HG03025 (cell line): Measurements from ENCODE around the gene PHLDB3.
"Not testable (repeated sequence)": the region's sequence is repeated elsewhere in the genome, so short reads cannot be mapped to it uniquely, and the experiment has no call there.

Source experiments
- ATAC-seq: cut with Tn5 transposase; IDR thresholded peaks from one replicate; pipeline ENCODE4 v1.9.1; 2021; ENCODE audit warnings: mild to moderate bottlenecking, moderate library complexity; ENCODE audit not compliant: unreplicated experiment, low FRiP score

Gene PHLDB3

DNA sequence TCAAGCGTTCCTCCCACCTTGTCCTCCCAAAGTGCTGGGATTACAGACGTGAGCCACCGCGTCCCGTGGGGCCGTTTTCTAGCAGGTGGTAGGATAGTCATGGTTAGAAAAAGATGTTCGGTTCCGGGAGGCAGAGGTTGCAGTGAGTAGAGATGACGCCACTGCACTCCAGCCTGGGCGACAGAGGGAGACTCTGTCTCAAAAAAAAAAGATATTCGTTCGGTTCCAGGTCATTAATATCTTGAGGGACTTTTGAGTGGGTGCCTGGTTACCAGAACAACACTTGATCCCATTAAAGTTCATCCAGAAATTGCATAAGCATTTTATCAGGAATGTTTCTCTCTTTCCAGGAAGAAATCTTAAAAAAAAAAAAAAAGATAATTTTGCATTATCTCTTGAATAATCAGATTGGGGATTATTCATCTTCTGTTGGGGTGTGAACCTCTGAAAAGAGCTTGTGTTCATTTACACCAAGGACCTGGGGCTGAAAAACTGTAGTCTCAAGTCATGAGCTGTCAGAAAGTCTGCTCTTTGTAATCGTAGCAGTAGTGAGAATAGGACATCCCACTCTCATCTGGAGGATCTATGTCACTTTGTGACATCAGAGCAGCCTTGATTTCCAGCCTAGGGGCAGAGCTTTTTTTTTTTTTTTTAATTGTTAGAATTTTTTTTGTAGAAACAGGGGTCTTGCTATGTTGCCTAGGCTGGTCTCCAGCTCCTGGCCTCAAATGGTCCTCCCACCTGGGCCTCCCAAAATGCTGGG is 23.5 kb upstream of the PHLDB3 start:
- no peak for ATAC-seq

DNA sequence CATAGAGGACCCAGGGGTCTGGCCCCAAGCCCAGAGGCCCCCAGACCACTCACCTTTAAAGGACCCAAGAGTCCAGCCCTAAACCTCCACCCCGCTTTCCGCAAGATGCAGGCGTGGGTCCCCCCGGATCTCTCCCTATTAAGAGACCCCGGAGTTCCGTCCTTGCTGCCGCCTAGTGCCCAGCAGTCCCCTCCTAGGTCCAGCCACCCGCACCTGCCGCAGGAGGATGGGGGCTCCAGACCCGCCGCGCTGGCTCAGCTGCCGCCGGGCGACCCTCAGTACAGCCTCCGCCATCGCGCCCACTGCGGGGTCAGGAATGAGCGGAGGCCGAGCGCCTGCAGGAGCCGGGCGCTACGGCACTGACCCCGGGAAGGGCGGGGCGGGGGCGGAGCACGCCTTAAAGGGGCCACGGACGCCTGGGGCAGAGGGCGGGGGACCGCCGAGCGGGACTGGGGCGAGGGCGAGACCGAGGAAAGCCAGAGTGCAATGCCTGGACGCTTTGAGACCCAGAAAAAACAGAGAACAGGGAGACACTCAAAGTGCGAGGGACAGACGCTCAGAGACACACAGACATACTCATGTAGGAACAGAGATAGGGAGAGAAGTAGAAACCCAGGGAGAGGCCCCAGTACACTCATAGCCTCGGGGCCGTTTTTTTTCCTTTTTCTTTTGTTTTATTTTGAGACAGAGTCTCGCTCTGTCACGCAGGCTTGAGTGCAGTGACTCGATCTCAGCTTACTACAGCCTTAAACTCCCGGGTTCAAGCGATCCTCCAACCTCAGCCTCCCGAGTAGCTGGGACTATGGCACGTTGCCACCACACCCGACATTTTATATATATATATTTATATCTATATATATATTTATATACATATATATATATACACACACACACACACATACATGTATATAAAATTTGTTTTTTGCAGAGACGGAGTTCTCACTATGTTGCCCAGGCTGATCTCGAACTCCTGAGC is 22.6 kb upstream of the PHLDB3 start, which contains the start of gene ETHE1:
TSS of gene ETHE1 (minus strand) at position 318 of the 976 bp plus-strand sequence. CDS start at position 294, 24 bp downstream.
- no peak for ATAC-seq

DNA sequence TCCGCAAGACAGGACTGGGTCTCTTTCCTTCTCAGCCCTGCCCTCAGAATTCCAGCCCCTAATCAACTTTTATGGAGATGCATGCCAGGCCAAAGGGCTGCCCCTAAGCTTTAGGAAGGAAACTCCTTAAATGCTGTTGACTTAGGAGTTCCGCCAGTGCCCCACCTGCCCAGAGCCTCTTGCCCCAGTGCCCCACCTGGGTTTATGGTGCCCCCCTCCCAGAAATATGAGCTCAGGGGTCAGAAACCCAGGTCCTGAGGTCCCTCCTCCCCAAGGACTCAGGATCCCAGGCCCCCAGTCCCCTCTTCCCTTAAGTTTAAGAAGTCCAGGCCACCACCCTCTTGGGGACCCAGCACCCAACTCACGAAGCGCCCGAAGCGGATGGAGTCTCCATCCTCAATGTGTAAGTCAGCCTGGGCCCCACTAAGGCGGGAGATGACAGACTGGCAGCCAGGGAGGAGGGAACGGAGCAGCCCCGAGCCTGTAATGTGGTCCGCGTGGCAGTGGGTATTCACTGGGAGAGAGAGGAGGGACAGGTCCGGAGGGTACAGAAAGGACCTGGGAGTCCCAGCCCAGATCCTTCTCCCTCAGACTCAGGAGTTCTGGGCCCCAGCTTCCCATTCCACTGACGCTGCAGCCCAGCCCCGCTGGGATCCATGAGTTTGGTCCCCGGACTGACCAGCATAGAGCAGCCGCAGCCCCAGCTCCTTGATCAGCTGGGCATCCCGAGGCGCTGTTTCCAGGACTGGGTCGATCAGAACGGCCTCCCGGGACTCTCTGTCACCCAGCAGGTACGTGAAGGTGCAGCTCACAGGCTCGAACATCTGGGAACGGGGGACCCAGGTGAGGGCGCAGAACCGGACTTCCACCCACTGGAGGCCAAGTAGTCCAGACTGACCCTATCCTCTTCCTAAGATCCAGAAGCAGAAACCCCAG is 21.6 kb upstream of the PHLDB3 start:
- ATAC-seq = no peak

DNA sequence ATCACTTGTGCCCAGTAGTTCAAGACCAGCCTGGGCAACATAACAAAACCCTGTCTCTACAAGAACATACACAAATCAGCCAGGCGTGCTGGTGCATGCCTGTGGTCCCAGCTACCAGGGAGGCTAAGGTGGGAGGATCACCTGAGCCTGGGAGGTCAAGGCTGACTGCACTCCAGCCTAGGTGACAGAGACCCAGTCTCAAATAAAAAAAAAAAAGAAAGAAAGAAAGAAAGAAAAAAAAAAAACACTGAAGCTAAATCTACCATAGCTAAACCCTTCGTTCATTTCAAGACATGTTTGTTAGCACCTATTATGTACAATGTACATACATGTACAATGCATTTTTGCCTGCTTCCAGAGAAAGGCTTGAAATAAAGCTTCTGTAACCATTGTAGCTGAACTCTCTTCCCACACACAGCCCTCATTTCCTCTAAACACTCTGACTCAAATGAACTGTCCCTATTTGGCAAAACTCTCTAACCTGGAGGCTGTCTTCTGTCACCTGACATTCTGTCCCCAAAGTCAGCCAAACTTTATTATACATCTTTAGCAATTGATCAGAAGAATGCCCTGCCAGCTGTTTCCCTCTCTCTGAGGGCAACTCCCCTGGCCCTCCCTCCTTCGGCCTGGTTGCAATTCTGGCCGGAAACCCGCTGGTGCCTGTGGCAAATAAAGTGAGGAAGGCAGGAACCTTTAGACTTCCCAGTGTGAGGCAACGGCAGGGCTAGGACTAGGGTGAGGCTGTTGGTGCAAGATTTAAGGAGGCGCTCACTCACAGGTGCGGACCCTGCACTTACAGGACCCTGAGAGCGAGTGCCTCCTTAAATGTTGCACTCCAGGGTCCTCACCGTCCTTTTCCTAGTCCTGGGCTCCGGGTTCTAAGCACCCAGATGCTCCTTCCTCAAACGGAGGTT is 20.6 kb upstream of the PHLDB3 start:
- ATAC-seq = no peak

DNA sequence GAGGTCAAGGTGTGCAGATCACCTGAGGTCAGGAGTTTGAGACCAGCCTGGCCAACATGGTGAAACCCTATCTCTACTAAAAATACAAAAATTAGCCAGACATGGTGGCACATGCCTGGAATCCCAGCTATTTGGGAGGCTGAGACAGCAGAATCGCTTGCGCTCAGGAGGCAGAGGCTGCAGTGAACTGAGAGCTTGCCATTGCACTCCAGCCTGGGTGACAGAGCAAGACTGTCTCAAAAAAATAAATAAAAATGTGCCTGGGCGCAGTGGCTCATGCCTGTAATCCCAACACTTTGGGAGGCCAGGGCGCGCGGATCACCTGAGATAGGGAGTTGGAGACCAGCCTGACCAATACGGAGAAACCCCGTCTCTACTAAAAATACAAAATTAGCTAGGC is 19.1 kb upstream of the PHLDB3 start:
- not testable (repeated sequence) for ATAC-seq

DNA sequence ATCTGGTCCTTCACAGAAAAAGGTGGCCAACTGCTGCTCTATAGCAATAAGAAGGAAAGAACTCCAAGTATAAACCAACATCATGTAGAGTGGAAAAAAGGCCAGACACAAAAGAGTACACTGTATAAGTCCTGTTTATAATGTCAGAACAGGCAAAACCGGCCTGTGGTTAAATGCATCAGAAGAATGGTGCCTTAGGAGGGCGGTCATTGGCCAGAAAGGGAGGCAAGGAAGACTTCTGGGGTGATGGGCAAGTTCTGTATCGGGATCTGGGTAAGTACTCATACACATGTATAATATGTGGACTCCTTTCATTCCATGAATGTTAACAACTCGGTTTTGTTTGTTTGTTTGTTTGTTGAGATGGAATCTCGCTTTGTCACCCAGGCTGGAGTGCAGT is 18.4 kb upstream of the PHLDB3 start:
- no peak for ATAC-seq

DNA sequence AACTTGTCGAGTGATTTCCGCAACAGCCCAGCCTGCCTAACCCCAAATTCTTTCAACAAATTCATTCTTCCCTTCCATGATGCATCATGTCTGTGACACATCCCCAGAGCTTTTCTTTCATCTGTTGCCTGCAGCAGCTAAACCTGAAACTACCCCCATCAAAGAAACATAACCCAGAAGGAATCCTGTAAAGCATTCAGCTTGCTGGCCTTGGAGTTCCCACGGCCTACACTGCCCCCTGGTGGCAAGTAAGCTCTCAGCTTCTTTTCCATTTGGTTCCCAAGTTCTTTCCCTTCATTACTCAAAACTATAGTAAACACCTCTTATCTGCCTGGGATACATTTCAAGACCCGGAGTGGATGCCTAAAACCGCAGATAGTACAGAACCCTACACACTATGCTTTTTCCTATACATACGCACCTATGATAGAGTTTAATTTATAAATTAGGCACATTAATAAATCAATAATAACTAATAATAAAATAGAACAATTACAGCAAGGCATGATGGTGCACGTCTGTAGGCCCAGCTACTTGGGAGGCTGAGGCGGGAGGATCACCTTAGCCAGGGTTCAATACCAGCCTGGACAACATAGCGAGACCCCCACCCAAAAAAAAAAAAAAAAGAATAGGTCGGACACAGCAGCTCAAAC is 15.0 kb upstream of the PHLDB3 start:
- no peak for ATAC-seq

DNA sequence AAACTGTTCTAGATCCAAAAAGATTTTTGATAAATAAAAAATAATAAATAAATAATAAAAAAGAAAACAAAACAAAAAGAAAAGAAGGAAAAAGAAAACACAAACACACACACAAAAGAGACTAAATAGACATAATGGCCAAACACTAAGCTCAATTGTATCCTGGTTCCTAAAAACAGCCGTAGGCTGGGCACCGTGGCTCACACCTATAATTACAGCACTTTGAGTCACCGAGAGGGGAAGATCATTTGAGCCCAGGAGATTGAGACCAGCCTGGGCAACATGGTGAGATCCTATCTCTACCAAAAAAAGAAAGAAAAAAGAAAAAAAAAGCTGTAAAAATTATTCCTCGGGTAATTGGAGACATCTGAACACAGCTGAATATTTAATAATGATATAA is 13.5 kb upstream of the PHLDB3 start:
- no peak for ATAC-seq

DNA sequence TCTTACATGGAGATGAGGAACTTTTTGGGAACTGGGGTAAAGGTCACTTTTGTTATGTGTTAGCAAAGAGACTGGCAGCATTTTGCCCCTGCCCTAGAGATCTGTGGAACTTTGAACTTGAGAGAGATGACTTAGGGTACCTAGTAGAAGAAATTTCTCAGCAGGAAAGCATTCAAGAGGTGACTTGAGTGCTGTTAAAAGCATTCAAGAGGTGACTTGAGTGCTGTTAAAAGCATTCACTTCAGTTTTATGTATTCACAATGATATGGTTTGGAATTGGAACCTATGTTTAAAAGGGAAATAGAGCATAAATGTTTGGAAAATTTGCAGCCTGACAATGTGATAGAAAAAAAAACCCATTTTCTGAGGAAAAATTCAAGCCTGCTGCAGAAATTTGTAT is 7.9 kb upstream of the PHLDB3 start:
- not testable (repeated sequence) for ATAC-seq

DNA sequence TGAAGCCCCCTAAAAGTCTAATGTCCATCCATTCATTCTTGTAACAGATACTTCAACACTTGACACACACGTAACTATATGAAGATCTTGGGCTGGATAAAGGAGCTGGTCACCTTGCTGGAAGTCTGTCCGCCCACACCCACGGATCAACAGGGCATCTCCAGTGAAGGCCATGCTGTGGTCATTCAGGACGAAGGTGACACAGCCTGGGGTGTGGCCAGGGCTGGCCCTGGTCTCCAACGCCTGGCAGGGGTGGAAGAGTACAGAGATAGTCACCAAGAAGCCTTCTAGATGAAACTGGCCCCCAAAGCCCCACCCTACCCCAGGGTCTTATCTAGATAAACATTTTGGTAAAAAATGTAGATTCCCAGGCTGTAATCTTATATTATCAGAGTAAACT is 6.8 kb upstream of the PHLDB3 start:
- no peak for ATAC-seq

DNA sequence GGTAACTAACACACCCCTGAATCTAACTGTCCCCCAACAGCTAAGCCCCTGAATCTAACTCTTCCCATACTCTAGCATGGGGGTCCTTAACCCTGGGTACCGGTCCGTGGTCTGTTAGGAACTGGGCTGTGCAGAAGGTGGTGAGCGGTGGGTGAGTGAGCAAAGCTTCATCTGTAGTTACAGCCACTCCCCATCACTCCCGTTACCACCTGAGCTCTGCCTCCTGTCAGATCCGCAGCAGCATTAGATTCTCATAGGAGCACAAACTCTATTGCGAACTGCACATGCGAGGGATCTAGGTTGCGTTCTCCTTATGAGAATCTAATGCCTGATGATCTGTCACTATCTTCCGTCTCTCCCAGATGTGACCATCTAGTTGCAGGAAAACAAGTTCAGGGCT is 6.2 kb upstream of the PHLDB3 start:
- ATAC-seq = no peak

DNA sequence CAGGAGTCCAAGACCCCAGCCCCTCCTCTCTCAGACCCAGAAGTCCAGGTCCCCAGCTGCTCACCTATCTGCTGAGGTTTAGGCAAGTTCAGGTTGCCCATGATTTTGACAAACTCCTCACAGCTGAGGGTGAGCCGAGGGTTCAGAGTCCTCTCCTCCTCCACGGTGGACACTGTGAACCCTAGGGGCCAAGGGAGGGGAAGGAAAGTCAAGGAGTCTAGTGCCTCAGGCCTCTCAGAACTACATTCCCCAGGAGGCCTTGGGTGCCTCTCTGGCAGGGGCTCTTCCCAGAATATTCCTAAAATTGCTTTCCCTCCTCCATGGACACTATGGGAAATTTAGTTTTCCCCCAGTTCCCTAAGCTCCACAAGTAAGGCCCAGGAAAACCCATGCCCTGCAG is 3.3 kb upstream of the PHLDB3 start:
- no peak for ATAC-seq

DNA sequence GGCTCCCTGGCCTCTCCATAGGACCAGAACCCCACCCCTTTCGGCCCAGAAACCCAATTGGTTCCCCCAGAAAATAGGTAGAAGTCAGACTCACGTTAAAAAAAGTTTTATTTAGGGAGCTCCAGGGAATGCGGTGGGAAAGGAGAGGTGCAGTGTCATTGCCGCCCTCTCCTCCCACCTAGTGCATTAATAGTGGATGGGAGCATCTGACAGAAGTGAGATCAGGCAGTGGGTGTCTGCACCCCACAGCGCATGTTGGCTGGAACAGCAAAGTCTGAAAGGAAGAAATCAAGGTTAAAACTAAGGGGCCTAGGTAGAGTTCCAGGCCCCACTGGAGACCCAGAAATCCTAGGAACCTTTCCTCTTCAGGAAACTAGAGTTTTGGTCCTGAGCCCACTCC is 2.1 kb upstream of the PHLDB3 start:
- no peak for ATAC-seq

DNA sequence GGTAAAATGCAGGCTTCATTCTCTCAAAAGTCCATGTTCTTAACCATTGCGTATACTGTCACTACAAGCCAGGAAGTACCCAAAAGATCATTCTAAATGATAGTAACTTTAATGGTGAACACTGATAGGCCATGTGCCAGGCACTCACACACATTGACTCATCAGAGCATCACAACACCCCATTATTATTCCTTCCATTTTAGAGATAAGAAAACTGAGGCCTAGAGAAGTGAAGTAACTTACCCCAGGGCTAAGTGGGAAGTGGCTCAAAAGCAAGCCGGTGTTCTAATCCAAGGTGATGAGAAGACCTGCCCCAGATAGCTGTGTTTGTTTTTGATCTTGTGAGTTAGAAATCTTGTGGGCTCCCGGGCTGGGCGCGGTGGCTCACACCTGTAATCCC is 1.4 kb upstream of the PHLDB3 start:
- no peak for ATAC-seq

DNA sequence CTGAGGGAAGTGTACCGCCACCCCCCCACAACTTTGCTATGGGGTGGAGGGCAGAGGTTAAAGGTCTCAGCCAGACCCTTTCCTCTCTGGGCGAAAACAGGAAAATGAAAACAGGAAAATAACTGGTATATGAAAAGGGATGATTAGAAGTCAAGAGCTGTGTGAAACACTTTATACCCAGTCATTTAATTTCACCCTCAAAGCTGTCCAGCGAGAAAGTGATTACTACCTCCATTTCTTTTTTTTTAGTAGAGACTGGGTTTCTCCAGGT is 575 bp upstream of the PHLDB3 start:
- ATAC-seq = no peak

DNA sequence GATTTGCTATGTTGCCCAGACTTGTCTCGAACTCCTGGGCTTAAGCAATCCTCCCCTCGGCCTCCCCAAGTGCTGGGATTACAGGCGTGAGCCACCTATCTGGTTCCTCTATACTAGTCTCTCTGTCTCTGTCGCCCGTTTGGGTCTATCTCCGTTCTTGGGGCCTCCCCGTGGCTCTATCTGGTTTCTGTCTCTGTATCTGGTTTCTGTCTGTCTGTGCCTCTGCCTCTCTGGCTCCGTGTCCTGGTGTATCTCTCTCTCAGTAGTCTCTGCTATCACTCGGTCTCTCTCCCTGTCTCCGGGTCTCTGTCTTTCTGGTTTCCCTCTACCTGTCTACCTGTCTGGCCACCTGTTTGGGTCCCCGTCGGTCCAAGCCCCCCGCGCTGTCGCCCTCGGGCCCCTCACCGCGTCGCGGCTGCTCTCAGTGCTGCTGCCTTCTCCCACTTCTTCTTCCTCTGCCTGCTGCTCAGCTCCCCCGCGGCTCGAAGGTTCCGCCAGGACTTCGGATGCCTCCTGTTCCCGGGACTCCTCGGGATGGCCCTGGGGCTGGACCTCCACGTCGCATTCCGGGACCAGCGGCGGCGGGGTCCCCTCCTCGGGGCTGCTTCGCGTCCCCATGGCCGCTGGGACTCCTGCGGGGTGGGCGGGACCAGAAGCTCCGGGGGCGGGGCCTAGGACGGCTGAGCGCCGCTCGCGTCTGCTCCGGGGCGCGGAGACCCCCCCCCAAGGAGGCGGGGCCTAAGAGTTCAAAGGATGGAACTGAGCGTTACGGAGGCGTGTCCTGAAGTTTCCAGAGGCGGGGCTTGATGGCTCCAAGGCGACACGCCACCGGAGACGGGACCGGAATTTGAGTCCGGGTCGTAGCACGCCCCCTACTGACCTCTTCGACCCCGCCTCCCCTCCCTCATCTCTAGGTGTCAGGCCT is 783 bp downstream of the PHLDB3 start:
- ATAC-seq = peak; percentile 76

DNA sequence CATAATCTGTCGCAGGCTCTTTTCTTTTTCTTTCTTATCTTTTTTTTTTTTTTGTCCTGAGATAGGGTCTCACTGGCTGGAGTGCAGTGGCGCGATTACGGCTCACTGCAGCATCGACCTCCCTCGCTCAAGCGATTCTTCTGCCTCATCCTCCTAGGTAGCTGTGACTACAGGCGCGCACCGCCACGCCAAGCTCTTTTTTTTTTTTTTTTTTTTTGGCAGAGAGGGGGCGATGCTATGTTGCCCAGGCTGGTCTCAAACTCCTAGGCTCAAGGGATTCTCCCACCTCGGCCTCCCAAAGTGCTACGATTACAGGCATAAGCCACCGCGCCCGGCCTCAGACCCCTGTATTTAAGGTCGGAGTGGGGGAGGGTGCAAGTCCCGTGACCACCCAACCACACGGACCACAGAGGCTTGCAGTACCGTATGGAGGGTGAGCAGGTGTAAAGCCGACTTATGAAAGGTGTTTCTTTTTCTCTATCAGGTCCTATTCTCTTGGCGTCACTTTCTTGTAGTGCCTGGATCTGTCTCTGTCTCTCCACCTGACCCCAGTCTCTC is 2.0 kb downstream of the PHLDB3 start:
- no peak for ATAC-seq
